Measurements from ENCODE around the gene ARID3B.

The ARID3B gene

DNA sequence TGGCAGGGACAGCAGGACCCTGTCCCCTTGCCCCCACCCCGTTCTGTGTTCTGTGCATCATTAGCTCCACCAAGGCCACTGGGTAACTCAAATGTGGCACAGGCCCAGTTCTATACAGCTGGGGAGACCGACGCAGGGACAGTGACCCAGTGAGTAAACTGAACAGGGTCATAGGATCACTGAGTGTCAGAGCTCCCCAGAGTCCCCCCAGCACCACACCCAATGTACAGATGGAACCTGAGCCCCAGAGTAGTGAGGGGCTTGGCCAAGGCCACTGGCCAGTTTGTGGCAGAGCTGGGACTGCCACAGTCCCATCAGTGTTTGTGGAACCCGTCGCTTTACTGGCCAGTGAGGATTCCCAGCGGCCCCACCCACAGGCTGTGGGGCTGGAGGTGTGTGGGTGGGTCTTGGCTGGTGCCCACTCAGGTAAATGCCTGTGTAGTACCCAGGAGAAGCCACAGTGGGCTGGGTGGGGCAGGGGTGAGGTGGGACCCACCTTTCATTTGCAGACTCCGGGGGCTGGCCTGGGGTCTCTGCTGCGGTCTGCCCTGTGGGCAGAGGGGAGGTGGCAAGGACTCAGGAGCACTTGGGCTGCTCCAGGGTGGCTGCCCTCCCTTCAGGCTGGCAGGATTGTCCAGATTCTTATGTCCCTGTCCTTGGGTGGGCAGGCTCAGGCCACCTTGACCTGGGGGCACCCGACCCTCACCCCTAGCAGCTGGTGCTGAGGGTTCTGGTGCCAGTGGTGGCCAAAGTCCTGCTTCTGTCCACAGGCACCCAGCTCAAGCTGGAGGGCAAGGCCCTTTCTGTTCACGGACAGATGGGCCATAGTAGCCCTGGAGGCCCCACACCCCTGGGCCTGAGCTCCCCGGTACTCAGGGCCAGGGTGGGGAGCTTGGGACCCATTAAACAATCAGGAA lies 63.0 kb downstream of the ARID3B start:
- DNase-seq (ENCODE audit: low read depth in 2 of 2), result no peak

DNA sequence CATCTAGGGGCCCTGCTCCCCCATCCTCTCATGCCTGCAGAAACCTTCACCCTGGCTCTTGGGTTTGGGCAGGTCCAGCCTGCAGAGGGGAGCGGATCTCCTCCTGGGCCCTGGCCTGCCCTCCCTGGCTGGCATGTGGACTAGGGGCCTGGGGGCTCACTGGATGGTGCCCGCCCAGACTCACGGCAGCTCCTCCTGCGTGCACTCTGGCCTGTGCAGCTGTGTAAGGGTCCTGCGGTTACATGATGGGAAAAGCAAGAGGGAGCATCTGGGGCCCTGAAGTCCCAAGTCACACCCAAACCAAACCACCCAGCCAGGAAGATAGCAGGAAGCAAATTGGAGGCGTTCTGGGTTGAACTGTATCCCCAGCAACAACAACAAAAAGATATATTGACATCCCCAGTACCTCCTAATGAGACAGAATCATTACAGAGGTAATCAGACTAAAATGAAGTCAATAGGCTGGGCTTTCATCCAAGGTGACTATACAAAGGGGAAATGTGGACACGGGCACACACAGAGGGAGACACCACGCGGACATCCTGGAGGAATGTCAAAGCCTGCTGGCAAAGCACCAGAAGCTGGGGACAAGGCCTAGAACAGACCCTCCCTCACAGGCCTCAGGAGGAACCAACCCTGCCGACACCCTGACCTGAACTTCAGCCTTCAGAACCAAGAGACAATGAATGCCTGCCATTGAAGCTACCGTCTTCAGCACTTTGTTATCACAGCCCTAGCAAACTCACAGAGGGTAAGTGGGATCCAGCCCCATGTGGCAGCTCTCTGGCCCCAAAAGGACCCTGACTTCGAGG lies 64.2 kb downstream of the ARID3B start:
- DNase-seq (ENCODE audit: low read depth in 2 of 2), result no peak

DNA sequence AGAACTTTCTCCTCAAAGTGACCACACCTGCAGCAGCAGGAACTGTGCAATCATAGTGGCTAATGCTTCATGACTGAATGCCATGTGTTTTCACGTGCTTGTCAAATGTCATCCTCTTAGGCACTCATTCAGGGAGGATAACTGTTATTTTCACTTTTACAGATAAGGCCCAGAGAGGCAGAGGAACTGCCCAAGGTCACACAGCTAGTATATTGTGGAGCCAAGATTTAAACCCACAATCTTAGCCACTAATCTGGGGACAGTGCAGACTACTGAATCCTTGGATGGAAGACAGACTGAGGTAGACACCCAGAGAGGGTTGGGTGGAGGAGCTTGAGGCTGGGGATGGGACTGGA lies 64.8 kb downstream of the ARID3B start:
- DNase-seq (ENCODE audit: low read depth in 2 of 2), result no peak

DNA sequence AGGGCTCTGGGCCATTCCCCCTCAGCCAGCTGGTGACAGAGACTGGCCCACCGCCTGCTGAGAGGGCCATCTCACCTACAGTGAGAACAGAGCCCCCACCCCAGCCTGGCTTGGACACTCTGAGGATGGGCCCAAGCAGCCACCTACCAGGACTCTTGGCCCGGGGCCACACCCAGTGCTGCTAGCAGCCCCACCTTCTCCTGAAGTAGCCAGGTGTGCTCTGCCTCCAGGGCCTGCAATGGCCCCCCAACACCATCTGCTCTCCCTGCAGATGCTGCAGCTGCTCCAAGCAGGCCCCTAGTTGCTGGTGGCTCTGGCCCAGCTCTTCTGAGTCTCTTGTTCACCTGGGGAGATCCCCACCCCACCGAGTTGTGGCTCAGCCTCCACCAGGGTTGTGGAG lies 67.8 kb downstream of the ARID3B start:
- no peak for DNase-seq (ENCODE audit: low read depth in 2 of 2)

DNA sequence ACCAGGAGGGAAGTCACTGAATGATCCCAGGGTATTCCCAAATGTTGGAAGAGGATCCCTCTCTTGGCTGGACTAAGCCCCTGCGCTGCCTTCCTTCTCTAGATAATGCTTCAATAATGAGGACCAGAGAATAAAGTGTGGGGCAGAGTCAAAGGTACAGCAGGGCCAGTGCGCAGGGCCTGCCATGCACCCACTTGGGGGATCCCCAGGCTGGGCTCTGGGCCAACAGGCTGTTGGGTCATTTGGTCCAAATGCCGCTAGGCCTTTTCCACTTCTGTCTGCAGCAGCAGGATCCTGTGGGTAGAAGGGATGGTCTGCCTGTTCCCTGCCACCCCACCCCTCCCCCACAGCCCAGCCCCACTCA lies 68.9 kb downstream of the ARID3B start:
- no peak for DNase-seq (ENCODE audit: low read depth in 2 of 2)

DNA sequence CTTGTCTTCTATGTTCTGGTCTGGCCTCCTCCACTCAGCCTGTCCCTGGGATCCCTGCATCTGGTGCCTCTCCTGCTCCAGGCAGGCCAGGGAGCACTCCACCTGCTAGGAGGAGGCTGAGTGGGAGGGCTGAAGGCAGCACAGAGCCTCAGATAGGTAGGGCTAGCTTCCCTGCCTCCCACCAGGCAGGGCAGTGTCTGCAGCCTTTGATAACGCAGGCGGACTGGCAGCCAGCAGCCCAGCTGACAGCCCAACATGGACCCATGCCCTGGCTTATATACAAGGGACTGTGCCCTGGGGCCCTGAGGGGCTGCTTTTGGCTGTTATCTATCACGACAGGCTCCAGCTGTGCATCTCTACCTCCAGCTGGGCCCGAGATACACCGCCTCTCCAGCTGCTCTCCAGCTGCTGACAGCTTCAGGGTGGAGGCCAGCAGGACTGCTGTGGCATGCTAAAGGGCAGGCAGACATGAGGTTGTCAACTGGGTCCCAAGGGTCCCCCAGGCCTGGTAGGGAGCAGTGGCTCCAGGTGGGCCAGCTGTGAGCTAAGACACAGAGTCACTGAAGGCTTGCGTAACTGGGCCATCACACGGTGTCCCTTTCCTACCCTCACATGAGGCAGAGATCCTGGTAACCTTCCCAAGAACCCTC lies 69.4 kb downstream of the ARID3B start:
- DNase-seq (ENCODE audit: low read depth in 2 of 2), result no peak

DNA sequence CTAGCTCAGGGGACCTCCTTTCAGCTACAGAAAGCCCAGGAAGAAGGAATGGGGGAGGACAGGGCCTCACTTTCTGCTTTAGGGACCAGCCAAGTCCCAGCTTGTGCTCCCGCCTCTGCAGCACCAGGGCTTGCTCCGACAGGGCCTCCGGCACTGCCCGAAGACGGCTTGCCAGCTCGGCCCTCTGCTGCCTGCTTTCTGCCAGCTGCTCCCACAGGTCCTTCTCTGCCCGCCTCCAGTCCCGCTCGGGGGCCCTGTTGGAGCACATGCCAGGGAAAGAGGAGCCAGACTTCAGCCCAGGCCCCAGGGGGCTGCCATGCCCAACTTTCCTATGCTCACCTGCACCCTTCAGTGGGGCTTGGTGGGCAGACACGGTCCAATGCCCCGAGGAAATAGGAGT lies 70.3 kb downstream of the ARID3B start:
- DNase-seq (ENCODE audit: low read depth in 2 of 2), result no peak

DNA sequence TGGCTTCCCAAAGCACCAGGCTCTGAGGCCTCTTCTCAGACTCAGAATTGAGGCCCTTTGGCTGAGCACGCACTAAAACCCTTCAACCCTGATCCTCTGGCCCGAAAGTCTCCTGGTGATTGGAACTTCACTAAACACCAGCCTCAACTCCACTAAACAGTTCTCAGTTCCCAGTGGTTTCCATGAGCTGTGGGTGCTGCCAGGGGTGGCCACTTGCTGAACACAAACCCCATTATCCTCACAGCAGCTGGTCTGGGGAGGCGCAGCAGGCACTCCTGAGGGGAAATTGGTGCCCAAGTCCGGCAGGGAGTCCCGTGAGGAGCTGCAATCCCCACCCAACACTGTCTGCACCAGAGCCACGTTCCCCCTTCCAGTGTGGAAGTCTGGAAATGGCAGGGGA lies 70.8 kb downstream of the ARID3B start:
- no peak for DNase-seq (ENCODE audit: low read depth in 2 of 2)

DNA sequence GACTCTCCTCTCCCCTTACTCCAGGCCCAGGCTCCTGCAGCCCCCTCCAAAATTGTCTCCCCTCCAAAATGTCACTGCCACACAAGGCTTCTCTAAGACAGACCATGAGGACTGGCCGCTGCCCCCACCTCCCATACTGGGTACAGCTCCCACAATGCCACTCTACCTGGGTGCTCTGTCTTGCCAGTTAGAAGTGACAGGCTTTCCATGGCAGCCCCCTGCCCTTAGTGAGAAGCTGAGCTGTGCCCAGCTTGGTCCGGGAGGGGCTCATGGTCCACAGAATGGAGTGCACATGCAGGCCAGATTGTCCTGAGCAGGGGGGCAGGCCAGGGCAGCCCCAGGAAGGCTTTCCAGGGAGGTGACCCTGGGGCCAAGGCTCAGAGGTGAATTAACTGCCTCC lies 71.7 kb downstream of the ARID3B start:
- no peak for DNase-seq (ENCODE audit: low read depth in 2 of 2)

DNA sequence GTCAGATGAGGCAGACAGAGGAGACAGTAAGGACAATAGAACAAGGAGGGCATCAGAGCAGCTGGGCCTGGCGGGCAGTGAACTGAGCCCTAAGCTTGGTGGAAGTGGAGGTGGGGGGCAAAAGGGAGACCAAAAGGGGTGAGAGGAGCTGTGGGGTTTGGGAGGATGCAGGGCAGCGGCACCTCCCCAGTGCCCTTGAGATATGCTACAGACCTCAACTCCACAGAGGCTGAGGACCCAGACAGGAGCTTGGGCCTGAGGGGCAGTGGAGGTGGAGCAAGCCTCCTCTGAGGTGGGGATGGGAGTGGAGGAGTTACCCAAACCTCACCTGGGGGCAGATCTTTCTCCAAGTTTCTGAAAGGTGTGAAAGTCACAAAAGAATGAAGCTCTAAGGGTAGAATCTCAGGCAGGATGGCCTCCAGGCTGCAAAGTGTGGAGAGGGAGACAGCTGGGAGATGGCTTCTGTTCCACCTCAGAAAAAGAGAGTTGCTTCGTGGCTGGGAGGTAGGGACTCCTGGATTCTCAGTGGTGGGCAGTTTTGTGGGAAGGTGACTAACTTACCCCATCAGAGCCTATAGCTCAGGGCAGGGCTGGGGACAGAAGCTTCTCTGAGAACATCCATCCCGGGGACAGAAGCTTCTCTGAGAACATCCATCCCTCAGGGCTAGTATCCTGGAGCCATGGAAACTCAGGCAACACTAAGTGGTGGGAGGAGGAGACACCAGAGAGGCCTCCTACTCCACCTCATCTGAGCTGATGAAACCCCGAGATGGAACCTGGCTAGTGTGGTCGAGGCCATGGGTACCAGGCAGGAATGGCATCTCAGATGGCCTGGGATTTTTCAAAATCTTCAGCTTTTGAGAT lies 72.3 kb downstream of the ARID3B start:
- DNase-seq (ENCODE audit: low read depth in 2 of 2), result no peak

DNA sequence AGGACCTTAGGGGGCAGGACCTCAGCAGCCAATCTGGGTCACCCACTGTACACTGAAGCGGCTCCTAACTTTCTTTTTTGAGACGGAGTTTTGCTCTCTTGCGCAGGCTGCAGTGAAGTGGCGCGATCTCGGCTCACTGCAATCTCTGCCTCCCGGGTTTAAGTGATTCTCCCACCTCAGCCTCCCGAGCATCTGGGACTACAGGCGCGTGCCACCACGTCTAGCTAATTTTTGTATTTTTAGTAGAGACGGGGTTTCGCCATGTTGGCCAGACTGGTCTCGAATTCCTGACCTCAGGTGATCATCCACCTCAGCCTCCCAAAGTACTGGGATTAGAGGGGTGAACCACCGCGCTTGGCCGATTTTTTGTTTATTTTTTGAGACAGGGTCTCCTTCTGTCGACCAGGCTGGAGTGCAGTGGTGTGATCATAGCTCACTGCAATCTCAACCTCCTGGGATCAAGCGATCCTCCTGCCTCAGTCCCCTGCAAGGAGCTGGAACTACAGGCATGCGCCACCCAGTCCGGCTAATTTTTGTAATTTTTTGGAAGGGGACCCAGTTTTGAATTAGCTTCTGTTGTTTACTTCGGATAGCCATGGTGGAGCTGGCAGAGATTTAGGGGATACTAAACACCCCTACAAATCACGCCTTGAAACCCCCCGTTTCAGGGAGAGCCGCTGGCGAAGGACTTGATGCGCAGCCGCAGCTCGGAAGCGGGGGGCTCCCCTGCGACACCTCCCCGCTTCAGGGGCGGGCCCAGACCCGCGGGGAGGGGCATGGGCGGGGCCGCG lies 73.1 kb downstream of the ARID3B start:
- no peak for DNase-seq (ENCODE audit: low read depth in 2 of 2)

DNA sequence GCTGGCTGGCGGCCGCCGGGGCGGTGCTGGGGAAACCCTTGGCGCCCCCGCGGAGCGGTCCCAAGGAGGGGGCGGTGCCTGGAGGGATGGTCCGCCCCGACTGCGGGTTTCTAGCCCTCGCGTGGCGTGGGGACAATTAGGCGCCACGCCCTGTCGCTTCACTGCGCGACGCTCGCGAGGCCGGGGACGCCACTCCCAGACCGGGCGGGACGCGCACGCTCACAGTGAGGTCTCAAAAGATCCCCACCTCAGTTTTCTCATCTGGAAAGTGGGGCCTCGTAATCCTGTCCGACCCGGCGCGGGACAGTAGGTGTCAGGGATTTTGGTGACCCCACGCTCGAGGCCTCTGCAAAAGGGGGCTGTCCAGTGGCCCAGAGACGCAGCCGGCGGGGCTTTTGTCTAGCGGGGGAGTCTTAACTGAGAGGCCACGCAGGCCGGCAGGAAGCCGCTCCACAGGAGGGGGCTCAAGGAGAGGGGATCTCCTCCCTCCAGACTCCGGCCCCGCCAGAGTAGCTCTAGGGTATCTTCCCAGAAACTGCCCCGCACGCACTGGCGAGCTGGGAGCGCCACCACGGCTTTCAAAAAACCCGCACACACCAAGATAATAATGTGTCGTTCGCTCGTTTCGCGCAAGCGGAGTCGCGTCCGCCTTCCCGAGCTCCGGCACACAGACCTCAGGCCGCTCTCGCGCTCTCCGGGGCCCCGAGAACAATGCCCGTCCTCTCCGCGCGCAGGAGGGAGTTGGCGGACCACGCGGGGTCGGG lies 73.9 kb downstream of the ARID3B start:
- DNase-seq (ENCODE audit: low read depth in 2 of 2), result peak; percentile 73 to 90

DNA sequence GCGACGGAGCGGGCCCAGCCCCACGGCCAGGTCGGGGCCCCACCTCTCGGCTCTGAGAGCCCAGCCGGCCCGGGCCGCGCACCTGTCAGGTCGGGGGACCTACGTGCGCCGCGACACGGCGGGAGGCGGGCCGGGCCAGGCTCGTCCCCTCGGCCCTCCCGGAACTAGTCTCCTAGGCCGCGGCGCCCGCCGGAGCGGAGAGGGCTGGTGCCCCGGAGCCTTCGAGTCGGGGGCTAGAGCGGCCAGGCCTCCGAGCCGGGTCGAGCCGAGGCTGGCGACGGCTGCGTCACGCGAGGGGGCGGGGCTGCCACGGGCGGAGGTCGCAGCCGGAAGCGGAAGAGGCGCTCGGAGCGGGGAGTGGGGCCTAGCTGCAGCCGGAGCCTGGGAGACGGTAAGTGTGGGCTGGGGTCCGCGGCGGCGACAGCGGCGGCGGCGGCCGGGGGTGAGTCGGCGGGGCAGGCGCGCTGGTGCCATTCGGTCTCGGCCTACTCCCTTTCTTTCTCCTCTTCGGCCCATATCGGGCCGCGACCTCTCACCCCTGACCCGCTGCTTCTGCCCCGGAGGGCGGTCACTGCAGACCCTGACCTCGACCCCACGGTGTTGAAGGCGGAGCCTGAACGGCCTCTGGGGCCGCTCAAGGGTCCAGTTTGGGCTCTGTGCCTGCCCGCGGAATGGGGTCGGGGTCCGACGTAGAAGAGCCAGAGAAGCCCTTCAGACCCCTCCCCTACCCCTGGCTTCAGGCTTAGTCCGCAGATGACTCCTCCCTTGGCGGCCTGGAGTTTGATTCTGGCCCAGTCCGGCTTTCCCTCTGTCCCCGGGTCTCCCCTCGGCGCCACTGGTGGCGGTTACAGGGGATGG lies 74.7 kb downstream of the ARID3B start, which contains the start of gene CLK3:
CLK3 (plus strand) TSS at position 329 of the 858 bp plus-strand sequence. CDS start 3,361 bp downstream, outside the sequence.
- DNase-seq (ENCODE audit: low read depth in 2 of 2), result peak; percentile 85 to 97

DNA sequence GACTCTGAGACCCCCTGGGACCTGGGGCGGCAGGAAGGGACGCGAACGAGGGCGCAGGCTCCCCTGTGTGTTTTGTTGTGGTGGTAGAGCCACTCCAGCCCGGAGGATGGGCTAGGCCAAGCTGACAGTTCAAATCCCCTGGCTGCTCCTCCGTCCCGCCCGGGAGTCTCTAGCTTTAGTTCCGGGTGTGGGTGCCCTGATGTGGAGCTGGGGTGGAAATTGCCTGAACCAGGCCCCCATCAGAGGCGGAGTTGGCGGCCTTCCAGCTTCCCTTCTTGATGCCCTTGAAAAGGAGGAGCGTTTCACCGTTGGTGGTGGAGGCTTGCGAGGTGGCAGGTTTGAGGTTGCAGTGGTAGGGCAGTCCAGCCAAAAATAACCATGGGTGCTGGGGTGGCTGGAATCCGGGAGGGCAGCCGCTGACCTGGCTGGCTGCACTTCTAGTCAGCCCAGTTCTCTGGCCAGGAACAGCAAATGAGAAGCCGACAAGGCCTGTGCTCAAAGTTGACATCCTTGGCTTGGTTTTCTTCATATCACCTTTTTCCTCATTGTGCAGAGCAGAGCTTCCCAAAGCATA lies 75.4 kb downstream of the ARID3B start:
- peak; percentile 51 to 57 for DNase-seq (ENCODE audit: low read depth in 2 of 2)

DNA sequence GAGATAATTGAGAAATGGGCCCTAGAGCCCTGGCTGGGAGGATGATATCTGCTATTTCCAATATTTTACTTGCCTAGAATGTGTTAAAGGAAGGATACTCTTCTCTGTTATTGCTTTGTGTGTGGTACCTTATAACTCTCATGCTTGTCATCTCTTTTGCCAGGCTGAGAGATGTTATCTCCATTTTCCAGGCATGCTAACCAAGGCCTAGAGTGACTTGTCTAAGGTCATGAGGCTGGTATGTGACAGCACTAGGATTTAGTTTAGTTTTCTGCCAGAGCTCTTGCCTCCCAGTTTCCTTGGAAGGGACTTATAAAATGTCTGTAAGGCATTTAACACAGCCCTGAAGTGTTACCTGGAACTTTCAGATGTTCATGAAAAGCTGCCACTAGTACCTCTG lies 76.0 kb downstream of the ARID3B start:
- DNase-seq (ENCODE audit: low read depth in 2 of 2), result no peak

DNA sequence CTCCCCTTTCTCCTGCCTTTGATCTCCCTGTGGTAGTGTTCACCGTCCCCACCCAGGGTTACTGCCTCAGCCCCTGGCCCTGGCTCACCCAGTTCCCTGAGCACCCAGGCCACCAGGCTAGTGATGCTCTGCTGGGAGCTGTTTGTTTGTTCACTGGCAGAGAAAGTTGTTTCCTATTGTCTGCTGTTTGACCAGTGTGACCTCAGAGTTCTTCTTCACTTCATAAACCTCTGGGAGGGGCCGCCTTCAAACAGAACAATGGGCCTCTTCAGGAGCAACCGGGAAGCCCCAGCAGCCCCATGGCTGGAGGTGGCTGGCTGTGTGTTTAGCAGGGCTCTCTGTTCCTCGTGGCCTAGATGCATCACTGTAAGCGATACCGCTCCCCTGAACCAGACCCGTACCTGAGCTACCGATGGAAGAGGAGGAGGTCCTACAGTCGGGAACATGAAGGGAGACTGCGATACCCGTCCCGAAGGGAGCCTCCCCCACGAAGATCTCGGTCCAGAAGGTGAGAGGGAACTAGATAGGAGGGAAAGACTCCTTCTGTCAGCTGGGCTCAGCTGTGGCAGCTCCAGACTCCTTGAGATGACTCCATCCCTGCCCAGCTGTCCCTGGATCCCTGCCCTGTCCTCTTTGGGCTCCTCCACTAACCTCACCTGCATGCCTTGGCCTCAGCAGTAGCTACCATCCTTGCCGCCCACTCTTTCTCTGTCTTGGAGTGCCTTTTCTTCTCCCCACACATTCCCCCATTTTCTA lies 78.0 kb downstream of the ARID3B start:
- DNase-seq (ENCODE audit: low read depth in 2 of 2), result no peak

DNA sequence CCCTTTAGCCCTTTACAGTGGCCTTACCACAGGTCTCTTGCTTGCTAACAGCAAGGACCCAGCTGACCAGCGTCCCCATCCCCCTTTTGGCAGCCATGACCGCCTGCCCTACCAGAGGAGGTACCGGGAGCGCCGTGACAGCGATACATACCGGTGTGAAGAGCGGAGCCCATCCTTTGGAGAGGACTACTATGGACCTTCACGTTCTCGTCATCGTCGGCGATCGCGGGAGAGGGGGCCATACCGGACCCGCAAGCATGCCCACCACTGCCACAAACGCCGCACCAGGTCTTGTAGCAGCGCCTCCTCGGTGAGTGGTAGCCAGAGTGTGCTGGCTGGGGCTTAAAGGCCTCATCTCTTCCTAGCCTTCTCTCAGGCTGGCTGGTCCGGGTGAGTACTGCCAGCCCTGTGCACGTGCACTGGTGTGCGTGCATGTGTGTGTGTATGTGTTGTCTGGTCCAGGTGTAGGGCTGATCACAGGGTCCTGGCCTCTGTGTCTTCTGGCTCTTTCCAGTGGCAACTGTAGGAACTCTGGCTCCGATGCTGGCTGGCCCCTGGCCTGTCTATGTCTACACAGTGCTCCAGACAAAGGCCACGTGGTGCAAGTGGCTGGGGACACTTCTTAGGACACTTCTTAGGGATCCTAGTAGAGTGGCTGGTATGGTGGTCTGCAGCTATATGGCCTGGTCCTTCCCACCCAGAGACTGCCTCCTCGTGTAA lies 79.1 kb downstream of the ARID3B start:
- DNase-seq (ENCODE audit: low read depth in 2 of 2), result no peak
